CD4-positive, alpha-beta T cell treated with Interferon gamma for 1 hour (primary cell): ENCODE data around the gene LRRC1.

Source experiments
- DNase-seq: peaks from one replicate; pipeline ENCODE4 v3.0.0-alpha.2; 2020

Gene LRRC1

GRCh38 chr6:53851561-53851960, 56.8 kb downstream of the LRRC1 start:
- no peak for DNase-seq

DNA sequence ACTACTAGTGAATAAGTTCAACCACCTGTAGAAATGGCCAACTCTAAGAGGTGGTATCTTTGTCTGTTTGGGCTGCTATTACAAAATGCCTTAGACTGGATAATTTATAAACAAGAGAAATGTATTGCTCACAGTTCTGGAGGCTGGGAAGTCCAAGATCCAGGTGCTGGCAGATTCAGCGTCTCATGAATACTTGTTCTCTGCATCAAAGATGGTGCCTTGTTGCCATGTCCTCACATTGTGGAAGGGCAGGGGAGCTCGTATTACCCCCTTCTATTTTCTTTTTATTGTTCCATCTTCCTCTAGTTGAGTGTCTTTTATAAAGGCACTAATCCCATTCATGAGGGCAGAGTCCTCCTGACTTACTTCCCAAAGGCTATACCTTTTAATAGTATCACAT, 58.0 kb downstream of the LRRC1 start:
- DNase-seq, result no peak

- DNase-seq, result no peak
Measured at GRCh38 chr6:53854843-53855567, 60.2 kb downstream of the LRRC1 start.

GRCh38 chr6:53855940-53856339, 61.1 kb downstream of the LRRC1 start:
- no peak for DNase-seq

GRCh38 chr6:53857318-53858094, 62.7 kb downstream of the LRRC1 start:
- DNase-seq, result no peak

DNA sequence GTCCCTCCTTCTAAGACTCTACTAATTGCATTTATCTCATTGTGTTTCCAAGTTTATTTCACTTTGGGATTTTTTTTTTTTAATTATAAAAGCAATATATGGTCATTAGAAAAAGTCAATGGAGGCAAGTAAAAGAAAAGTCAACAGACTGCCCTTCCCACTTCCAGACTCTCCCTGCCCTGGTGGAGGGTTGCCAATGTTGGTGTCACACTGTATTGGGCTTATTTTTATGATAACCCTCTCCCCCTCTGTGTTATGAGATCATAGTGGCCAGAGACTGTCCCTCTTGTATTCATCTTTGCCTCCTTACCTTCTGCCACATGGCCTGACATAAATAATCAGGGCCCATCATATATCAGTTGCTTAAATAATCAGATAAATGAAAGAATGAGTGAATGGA, 63.4 kb downstream of the LRRC1 start:
- no peak for DNase-seq

GRCh38 chr6:53858913-53859312, 64.1 kb downstream of the LRRC1 start:
- DNase-seq, result no peak

DNA sequence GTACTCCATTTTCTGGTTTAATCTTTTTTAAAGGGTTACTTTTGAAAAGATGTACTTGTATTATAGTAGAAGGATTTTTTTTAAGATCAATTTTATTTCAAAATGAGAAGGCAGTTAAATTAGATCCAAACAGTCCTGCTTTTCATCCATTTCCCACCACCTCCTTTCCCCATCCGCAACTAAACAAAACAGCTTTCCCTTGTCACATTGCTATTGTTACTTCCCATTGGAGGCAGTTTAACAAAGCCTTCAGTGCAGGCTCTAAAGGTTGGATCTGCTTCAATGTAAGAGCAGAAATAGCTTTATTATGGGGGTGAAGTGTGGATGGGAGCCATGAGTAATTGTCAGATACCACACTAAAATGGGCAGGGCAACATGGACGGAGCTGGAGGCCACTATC, 65.7 kb downstream of the LRRC1 start:
- DNase-seq, result no peak

- DNase-seq, result no peak
Measured at GRCh38 chr6:53861518-53861917, 66.7 kb downstream of the LRRC1 start.

DNA sequence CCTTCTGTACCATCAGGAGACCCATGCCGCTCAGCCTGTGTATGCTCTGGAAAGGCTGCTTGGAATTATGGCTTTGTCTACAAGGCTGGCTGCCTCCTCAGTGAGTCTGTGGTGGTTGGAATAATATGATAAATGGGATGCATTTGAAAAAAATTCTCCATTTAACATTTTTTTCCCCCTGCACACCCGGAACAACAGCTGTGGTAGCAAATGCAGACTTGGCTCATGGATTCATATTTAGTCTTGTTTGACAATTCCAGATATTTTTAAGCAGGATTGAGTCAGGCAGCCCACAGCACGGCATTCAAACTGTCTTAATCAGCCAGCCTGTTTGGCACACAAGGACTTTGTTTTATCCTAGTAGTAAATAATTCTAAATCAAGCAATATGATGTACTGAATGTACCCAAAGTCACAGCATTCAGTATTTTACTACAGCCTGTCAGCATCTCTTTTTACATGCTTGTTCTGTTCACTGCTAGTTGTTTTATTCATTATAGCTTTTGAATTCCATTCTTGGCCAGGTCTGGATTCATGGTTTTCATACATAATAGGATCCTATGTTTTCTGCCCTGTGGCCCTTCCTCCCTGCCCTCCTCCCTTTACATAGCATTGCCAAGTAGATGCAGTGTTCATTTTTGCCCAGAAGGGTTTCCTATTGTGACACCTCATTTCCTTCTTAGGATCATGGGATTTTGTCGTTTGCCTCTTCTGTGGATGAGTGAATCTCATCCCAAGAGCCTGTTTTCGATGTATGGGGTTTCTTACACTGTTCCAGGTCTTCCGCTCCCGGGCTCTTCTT, 68.1 kb downstream of the LRRC1 start:
- DNase-seq, result no peak

DNA sequence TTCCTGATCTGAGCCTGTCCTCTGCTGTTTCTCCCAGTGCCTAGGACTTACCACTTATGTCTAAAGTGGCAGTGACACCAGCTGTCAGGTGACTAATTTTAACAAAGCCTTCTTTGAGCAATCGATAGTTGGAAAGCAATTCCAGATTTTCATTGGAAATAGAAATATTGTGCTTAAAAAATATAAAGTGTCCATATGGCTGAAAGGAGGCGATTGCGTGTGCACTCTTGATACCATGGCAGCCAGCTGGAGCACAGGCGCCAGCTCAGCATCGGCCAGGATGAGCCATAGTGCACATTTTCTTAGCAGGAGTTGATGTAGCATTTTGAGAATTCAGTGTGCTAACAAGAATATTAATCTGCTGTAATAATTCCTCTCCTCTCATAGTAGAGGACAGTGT, 70.0 kb downstream of the LRRC1 start:
- no peak for DNase-seq

- no peak for DNase-seq
Measured at GRCh38 chr6:53866226-53866625, 71.4 kb downstream of the LRRC1 start.

- no peak for DNase-seq
Measured at GRCh38 chr6:53868626-53869025, 73.8 kb downstream of the LRRC1 start.

GRCh38 chr6:53869964-53870363, 75.2 kb downstream of the LRRC1 start:
- no peak for DNase-seq

DNA sequence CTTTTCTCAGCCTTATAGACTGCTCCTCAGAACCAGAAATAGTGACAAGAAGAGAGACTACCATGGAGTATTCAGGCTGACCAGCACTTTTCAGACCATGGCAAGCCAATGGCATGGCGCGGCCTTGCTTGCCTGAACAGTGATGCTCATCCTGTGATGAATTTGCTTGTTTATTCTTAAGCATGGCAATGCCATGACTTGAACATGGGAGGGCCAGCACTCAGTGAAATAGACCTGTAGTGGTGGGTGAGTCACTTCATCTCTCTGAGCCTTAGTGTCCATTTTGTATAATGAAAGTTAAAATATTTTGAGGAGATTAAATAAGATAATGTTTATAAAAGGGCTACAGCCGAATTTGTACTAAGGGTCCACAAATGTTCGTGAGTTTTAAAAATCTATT, 79.1 kb downstream of the LRRC1 start:
- DNase-seq, result no peak

- DNase-seq, result no peak
Measured at GRCh38 chr6:53874964-53875363, 80.2 kb downstream of the LRRC1 start.

DNA sequence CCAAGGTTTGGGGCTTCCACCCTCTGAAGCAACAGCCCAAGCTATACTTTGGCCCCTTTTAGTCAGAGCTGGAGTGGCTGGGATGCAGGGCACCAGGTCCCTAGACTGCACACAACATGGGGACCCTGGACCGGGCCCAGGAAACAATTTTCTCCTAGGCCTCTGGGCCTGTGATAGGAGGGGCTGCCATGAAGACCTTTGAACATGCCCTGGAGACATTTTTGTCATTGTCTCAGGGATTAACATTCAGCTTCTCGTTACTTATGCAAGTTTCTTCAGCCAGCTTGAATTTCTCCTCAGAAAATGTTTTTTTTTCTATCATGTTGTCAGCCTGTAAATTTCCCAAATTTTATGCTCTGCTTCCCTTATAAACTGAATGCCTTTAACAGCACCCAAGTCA, 82.3 kb downstream of the LRRC1 start:
- DNase-seq, result no peak

DNA sequence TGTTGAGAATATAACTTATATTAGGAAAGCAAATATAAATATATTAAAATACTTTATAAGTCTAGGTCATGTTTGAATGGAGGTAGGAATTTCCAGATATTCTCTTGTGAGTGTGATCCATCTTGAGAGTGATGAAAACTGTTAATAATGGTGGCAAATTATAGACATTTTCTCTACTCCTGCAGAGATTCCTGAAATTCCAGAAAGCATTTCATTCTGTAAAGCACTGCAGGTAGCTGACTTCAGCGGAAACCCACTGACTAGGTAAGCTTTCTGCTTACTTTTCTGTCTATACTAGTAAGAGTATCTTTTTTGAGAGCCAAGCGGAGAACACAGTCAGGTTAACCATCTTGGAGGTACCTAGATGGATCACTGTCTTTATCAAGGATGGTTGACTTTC, 84.0 kb downstream of the LRRC1 start:
- no peak for DNase-seq

DNA sequence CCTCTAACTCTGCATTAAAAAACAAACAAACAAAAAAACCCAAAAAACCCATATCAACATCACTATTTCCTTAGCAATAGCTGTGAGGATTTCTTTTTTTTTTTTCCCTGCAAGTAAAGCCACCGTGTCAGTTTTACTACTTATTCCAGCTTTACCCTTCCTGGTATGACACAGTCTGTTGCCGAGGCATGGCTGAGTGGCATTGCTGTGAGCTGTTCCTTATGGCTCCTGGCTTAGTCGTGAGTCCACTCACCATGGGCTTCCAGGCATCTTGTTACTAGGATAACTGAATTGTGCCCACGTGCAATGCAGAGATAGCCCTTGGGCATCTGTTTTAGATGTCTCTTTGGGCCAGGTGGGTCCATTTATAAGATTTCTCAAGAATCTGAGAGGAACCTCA, 84.8 kb downstream of the LRRC1 start:
- no peak for DNase-seq

DNA sequence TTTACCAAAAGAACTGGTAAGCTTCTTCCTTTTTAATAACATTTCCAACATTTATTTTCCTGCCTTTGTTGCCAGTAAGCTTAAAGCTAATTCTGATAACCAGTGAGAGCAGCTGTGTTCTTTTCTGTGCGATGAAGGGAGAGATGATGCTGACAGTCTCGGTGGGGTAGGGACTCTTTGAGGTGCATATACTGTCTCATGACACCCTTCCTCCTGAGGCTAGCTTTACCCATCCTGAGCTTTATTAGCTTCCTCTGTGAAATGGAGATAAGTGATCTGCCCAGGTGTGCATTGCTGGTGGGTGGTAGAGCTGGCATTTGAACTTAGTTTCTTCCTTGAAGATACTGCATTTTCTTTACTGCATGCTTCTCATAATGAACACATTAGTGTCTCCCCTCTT, 92.5 kb downstream of the LRRC1 start:
- no peak for DNase-seq

GRCh38 chr6:53888931-53889330, 94.1 kb downstream of the LRRC1 start:
- DNase-seq, result no peak

- DNase-seq, result no peak
Measured at GRCh38 chr6:53889365-53889764, 94.6 kb downstream of the LRRC1 start.

DNA sequence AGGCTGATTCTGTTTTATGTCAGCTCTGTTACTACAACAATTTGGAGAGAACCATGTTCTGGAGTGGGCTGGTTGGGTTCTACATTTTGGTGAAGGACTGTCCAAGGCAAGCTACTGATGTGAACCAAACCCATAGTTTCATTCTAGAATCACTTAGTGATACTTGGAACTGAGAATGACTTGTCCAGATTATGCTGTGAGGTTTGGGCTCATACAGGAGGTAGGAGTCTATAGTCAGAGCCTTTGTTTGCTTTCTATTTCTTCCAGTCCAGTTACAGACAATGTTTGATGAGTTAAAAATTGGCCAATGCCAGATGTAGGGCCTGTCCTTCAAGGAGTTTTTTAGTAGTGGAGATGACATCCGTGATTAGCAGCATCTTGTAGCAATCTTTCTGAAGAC, 97.9 kb downstream of the LRRC1 start:
- DNase-seq, result no peak

- no peak for DNase-seq
Measured at GRCh38 chr6:53894091-53894490, 99.3 kb downstream of the LRRC1 start.
